Measurements from ENCODE around the gene LRRC40. TPM values are rescaled to one million over a fixed set of nuclear protein-coding genes. Genes with fewer than 3 reads are reported as not detected.

The LRRC40 gene
- polyA plus RNA-seq, 4 donors, result 27.4 to 37.2 (median 34.2) TPM

GRCh38 chr1:70134148-70134547, 71.2 kb downstream of the LRRC40 start:
- no peak for DNase-seq (ENCODE audit: low read depth in 4 of 4, low spot score in 3 of 4)

DNA sequence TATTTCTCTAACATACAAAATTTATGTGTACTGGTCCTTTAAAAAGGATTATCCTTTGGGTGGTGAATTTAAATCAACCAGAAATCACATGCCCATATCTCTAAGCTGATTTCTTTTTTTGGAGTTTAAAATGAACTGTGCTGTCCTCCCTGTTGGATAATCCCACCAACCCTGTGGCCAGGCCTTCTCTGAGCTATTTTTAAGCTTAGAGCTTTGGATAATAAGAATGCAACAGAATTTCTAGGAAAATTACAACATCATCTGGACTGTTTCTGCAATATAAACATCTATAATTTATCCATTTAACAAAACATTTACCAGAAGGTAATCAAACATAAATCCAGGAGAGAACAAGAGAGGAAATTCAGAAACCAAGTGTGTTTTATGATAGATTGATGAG, 88.3 kb downstream of the LRRC40 start:
- no peak for DNase-seq (ENCODE audit: low read depth in 4 of 4, low spot score in 3 of 4)

GRCh38 chr1:70115315-70115714, 90.1 kb downstream of the LRRC40 start:
- DNase-seq (ENCODE audit: low read depth in 4 of 4, low spot score in 3 of 4), result no peak

DNA sequence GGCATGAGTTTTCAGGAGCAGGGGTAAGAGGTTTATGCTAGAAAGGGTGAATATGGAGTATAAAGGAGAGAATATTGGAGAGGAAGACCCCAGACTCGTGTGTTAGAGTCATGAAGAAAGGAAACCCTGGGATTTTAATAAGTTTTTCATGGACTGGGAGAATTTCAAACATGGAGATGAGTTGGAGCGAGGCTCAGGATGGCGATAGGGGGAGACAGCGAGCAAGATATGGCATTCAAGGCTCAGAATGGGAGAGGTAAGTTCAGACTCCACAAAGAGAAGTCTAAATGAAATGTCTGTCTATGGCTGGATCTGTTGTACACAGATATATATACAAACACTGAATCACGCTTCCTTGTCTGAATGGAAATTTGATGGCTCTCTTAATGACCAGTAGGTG, 92.5 kb downstream of the LRRC40 start:
- no peak for DNase-seq (ENCODE audit: low read depth in 4 of 4, low spot score in 3 of 4)

DNA sequence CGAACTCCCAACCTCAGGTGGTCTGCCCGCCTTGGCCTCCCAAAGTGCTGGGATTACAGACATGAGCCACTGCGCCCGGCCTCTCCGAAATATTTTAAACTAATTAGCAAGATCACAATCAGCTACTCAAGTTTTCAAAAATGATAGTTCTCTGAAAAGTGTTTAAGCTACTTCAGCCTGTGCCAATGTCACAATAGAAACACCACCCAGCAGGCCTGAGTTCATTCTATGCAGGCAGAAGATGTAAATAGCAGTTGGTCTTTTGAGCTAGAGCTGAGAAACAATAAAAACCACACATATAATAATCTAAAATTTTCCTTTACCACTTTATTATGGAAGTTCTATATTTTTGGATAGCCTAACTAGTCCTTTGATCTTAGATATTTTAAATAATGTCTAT, 96.1 kb downstream of the LRRC40 start:
- DNase-seq (ENCODE audit: low read depth in 4 of 4, low spot score in 3 of 4), result no peak

DNA sequence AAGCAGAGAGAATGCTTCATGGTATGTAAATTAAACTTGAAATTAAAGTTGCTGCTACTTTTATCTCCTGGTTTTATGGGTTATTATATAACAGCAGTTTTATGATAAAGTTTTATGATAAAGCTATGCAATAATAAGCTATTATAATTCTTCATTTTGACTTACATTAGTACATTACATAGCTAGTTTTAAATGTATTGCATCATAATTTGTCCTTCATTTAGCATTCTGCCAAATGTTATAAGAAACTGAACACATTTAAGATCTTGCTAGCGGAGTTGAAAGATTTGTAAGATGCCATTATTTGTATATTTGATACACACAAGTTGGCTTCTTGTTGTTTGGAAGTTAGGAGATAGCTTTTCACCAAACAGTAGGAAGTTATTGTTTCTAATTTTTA, 101.6 kb downstream of the LRRC40 start:
- DNase-seq (ENCODE audit: low read depth in 4 of 4, low spot score in 3 of 4), result no peak

- no peak for DNase-seq (ENCODE audit: low read depth in 4 of 4, low spot score in 3 of 4)
Observed at GRCh38 chr1:70101774-70102173, 103.6 kb downstream of the LRRC40 start.

GRCh38 chr1:70101231-70101630, 104.1 kb downstream of the LRRC40 start:
- no peak for DNase-seq (ENCODE audit: low read depth in 4 of 4, low spot score in 3 of 4)

Other genes with a start within 250 kb of the LRRC40 start
- 100 to 1,000 TPM; 281 to 334 (median 318) TPM for gene SRSF11, start 15.8 kb upstream of the LRRC40 start, polyA plus RNA-seq (ENCODE audit: insufficient read length in 4 of 4)
- 10 to 100 TPM; 26.5 to 41.8 (median 35.1) TPM for gene ANKRD13C, start 149.1 kb upstream of the LRRC40 start, polyA plus RNA-seq (ENCODE audit: insufficient read length in 4 of 4)
- 10 to 100 TPM; 12.5 to 16.2 (median 13.9) TPM for gene CTH, start 205.7 kb upstream of the LRRC40 start, polyA plus RNA-seq (ENCODE audit: insufficient read length in 4 of 4)

Data from right renal pelvis (tissue), 4 donors.